SK-N-SH treated with all-trans-retinoic acid at 6 μM for 48 hours (cell line): ENCODE data around the gene SLC1A7.

ENCODE experiments used
- CREB5 ChIP-seq: fragments of 250-450 bp; sonication (Bioruptor Pico); IDR thresholded peaks from 2 replicates; pipeline ENCODE4 v1.5.1; 2020; ENCODE audit warnings: low read depth, mild to moderate bottlenecking, moderate library complexity
- ESRRG ChIP-seq: fragments of 250-450 bp; sonication (Bioruptor Pico); IDR thresholded peaks from 2 replicates; pipeline ENCODE4 v1.6.1; 2021; ENCODE audit warnings: mild to moderate bottlenecking
- GLIS3 ChIP-seq: fragments of 250-450 bp; sonication (Bioruptor Pico); IDR thresholded peaks from 2 replicates; pipeline ENCODE4 v1.5.0; 2020; ENCODE audit warnings: mild to moderate bottlenecking, moderate library complexity
- TOX ChIP-seq: fragments of 250-450 bp; sonication (Bioruptor Pico); IDR thresholded peaks from 2 replicates; pipeline ENCODE4 v1.8.0; 2021; ENCODE audit warnings: mild to moderate bottlenecking, moderate library complexity, borderline replicate concordance
- ZFP3 ChIP-seq: fragments of 250-450 bp; sonication (Bioruptor Pico); IDR thresholded peaks from 2 replicates; pipeline ENCODE4 v1.5.0; 2020; ENCODE audit warnings: mild to moderate bottlenecking, moderate library complexity
- ZNF70 ChIP-seq: fragments of 450-650 bp; formaldehyde crosslinking; IDR thresholded peaks from 2 replicates; pipeline ENCODE4 v1.5.0; 2020; ENCODE audit warnings: mild to moderate bottlenecking, moderate library complexity
- TF ChIP-seq, protein P1 (sequence below): fragments of 250-450 bp; sonication (Bioruptor Pico); IDR thresholded peaks from 2 replicates; pipeline ENCODE4 v1.8.0; 2020; ENCODE audit warnings: mild to moderate bottlenecking, moderate library complexity, borderline replicate concordance

- TF ChIP-seq TOX (CRISPR knock-in tag) (no peak), ZNF70 (CRISPR knock-in tag) (no peak), ZFP3 (CRISPR knock-in tag) (no peak), GLIS3 (CRISPR knock-in tag) (no peak), CREB5 (no peak), ESRRG (CRISPR knock-in tag) (no peak)
- TF ChIP-seq, protein P1, sequence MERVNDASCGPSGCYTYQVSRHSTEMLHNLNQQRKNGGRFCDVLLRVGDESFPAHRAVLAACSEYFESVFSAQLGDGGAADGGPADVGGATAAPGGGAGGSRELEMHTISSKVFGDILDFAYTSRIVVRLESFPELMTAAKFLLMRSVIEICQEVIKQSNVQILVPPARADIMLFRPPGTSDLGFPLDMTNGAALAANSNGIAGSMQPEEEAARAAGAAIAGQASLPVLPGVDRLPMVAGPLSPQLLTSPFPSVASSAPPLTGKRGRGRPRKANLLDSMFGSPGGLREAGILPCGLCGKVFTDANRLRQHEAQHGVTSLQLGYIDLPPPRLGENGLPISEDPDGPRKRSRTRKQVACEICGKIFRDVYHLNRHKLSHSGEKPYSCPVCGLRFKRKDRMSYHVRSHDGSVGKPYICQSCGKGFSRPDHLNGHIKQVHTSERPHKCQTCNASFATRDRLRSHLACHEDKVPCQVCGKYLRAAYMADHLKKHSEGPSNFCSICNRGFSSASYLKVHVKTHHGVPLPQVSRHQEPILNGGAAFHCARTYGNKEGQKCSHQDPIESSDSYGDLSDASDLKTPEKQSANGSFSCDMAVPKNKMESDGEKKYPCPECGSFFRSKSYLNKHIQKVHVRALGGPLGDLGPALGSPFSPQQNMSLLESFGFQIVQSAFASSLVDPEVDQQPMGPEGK (CRISPR knock-in tag) = no peak
These were observed 40.9 kb upstream of the SLC1A7 start for GRCh38 chr1:53183095-53183990.
